Measurements from ENCODE around the gene SAP130.

Gene SAP130

DNA sequence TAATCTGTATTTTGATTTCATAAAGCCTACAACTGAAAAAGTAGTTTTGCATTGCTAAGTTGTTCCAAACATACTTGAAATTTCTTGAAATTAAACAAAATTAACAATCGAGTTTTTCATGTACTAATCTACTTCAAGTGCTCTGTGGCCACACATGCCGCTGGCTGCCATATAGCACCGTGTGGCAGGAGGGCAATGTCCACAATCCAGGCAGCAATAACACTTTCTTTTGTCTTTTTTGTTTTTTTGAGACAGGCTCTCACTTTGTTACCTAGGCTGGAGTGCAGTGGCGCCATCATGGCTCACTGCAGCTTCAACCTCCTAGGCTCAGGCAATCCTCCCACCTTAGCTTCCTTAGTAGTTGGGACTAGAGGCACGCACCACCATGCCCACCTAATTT is 36.1 kb downstream of the SAP130 start:
- H3K4me3 ChIP-seq (replicated peaks; ENCODE audit: low read depth, low read length), result no peak overlapping the region
- DNase-seq (ENCODE audit: low read depth), result no peak
- TF ChIP-seq, protein P1, sequence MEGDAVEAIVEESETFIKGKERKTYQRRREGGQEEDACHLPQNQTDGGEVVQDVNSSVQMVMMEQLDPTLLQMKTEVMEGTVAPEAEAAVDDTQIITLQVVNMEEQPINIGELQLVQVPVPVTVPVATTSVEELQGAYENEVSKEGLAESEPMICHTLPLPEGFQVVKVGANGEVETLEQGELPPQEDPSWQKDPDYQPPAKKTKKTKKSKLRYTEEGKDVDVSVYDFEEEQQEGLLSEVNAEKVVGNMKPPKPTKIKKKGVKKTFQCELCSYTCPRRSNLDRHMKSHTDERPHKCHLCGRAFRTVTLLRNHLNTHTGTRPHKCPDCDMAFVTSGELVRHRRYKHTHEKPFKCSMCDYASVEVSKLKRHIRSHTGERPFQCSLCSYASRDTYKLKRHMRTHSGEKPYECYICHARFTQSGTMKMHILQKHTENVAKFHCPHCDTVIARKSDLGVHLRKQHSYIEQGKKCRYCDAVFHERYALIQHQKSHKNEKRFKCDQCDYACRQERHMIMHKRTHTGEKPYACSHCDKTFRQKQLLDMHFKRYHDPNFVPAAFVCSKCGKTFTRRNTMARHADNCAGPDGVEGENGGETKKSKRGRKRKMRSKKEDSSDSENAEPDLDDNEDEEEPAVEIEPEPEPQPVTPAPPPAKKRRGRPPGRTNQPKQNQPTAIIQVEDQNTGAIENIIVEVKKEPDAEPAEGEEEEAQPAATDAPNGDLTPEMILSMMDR (IDR thresholded peaks at IDR 0.05; ENCODE audit: low read length, missing control alignments), result no peak

DNA sequence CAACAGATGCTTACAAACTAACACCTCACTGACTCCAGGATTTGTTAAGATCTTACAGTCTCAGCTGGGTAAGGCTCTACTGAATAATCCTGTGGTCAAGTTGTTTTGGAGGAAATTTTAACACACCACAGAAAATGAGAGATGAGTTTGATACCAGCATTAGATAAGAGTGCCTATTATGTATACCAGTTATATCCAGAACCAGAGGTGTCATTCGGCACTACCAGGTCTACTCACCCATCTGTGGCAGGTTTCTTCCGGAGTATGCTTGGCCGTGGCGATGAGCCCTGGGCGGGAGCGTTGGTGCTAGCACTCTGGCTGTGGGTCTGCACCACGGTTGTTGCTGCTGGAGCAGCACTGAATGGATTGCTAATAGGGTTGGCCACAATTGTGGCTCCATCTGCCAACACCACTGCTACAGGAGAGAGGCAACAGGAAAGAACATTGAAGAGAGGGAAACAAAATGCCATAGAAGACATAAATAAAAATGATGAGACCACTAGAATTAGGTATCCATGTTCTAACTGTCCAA is 41.2 kb downstream of the SAP130 start:
- no peak overlapping the region for H3K4me3 ChIP-seq (replicated peaks; ENCODE audit: low read depth, low read length)
- TF ChIP-seq, protein P1 (IDR thresholded peaks at IDR 0.05; ENCODE audit: low read length, missing control alignments), result no peak
- no peak for DNase-seq (ENCODE audit: low read depth)

DNA sequence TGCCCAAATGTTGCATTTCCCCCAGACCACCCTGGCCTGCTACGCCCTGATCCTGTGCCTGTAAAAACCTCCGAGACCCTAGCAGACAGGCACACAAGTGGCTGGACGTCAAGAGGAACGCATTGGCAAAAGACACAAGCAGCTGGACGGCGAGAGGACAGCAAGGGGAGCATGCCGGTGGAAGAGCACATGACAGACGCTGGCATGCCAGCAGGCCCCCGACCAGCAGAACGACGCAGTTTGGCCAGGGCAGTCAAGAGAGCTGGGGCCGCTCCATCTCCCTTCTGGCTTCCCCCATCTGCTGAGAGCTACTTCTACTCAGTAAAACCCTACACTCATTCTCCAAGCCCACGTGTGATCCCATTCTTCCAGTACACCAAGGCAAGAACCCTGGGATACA is 42.1 kb downstream of the SAP130 start:
- H3K4me3 ChIP-seq (replicated peaks; ENCODE audit: low read depth, low read length), result no peak overlapping the region
- DNase-seq (ENCODE audit: low read depth), result no peak
- TF ChIP-seq, protein P1 (IDR thresholded peaks at IDR 0.05; ENCODE audit: low read length, missing control alignments), result no peak

DNA sequence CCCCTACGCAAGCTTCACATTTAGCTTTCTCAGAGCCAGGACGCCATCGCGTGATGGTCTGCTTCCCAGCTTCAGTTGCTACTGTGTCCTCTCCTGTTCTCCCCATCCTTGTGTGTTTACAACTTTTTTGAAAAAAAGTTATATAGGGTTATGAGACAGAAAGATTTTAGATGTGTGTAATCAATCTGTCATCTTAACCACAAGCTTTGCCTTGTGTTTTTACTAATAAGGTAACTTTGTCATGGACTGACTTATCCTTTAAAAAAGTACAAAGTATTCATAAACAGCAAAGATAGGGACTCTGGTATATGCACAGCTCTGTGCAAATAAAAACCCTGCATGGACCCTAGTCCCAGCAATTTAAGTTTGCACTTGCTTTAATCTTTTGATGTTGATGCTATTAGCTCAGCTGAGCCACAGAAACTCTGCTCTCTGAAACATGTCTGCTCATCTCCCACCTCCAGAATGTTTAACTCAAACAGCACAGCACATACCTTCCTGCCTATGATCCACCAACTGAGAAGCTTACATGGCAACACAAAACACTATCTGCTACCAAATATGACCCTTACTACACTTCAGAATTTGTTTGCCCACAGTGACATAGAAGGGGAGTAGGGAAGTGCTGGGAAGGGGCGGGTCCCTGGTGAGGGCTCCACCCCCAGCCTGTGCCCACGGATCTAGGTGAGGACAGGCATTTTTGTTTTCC is 42.7 kb downstream of the SAP130 start:
- no peak for DNase-seq (ENCODE audit: low read depth)
- H3K4me3 ChIP-seq (replicated peaks; ENCODE audit: low read depth, low read length), result no peak overlapping the region
- TF ChIP-seq, protein P1 (IDR thresholded peaks at IDR 0.05; ENCODE audit: low read length, missing control alignments), result no peak

DNA sequence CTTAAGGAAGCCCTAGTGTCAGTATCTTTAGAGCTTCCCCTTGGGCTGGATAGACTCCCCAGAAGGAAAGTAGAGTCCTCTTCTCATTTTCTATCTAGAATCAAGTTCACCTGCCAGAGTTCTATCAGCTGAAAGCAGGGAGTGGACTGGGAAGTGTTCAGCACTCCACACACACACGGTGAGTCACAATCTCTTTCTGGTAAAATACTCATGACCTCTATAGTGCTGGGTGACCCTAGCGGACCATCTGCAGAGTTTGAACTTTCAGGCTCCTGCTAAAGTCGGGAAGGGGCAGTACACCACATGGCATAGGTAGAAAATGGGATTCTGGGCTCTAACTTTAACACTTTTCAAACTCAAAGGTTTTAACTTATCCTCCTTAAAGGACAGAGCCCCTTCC is 43.3 kb downstream of the SAP130 start:
- peak; percentile 3 for DNase-seq (ENCODE audit: low read depth)
- TF ChIP-seq, protein P1 (IDR thresholded peaks at IDR 0.05; ENCODE audit: low read length, missing control alignments), result no peak

DNA sequence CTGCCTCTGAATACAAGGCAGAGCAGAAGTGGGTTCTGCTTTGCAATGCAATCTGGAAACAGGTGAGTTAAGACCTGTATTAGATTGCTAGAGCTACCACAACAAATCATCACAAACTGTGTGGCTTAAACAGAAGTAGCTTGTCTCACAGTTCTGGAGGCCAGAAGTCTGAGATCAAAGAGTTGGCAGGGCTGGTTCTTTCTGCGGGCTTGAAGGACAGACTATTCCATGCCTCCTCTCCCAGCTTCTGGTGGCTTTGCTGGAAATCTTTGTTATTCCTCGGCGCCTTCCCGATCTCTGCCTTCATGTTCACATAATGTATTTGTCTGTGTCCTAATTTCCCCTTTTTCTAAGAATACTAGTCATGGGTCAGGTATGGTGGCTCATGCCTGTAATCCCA is 58.4 kb downstream of the SAP130 start:
- DNase-seq (ENCODE audit: low read depth), result no peak
- H3K4me3 ChIP-seq (replicated peaks; ENCODE audit: low read depth, low read length), result no peak overlapping the region
- TF ChIP-seq, protein P1 (IDR thresholded peaks at IDR 0.05; ENCODE audit: low read length, missing control alignments), result no peak

More for the DNA sequence above, 43.3 kb downstream of the SAP130 start:
- H3K4me3 ChIP-seq (replicated peaks; ENCODE audit: low read depth, low read length), result no peak overlapping the region
